ENCODE results near the gene IRF9.

Gene IRF9

DNA sequence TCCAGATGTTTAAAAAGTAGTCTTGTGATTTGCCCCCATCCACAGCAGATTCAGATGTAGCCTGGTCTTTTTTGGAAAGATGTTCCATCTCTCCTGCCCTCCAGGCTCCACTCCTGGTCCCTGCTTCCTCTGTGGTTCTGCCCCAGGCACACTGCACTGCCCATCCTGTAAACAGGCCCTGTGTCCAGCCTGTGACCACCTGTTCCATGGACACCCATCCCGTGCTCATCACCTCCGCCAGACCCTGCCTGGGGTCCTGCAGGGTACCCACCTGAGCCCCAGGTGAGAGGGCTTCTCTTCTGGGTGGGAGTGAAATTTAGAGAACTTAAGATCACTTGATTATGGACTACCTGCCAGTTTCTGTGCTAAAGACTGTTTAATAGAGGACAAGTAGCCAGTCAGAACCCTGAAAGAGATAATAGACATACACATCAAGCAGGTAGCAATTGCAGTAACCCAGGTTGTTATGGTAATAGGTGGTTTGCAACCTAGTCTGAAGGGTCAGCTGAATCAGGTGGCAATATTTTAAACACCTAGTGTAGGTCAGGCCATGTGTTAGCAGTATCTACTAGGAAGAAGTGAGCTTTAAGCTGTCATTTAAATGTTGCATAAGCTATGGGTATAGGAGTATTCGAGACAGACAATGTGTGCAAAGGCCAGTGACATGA, 11.6 kb upstream of the IRF9 start:
- DNase-seq: no peak

DNA sequence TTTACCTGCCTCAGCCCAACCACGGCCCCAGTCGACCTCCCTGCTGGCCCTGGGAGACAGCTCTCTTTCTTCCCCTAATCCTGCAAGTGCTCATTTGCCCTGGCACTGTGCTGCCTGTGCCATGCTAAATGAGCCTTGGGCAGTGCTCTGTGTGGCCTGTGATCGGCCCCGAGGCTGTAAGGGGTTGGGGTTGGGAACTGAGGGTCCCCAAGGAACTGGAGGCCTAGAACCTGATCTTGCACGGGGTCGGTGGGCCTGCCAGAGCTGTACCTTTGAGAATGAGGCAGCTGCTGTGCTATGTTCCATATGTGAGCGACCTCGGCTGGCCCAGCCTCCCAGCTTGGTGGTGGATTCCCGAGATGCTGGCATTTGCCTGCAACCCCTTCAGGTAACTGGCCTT, 11.0 kb upstream of the IRF9 start:
- no peak for DNase-seq

DNA sequence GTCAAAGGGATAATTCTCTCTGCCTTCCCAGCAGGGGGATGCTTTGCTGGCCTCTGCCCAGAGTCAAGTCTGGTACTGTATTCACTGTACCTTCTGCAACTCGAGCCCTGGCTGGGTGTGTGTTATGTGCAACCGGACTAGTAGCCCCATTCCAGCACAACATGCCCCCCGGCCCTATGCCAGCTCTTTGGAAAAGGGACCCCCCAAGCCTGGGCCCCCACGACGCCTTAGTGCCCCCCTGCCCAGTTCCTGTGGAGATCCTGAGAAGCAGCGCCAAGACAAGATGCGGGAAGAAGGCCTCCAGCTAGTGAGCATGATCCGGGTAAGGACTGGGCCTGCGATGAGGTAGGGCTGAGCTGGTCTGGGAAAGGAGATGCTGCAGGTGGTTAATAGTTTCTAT, 10.5 kb upstream of the IRF9 start:
- DNase-seq: no peak

DNA sequence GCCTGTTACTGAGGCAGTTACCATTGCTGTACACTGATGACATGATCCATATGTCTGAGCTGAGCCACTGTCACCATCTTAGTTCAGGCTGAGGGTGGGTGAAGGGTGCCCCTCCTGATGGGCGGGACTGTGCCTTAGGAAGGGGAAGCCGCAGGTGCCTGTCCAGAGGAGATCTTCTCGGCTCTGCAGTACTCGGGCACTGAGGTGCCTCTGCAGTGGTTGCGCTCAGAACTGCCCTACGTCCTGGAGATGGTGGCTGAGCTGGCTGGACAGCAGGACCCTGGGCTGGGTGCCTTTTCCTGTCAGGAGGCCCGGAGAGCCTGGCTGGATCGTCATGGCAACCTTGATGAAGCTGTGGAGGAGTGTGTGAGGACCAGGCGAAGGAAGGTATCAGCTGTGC, 10.1 kb upstream of the IRF9 start:
- DNase-seq: no peak

DNA sequence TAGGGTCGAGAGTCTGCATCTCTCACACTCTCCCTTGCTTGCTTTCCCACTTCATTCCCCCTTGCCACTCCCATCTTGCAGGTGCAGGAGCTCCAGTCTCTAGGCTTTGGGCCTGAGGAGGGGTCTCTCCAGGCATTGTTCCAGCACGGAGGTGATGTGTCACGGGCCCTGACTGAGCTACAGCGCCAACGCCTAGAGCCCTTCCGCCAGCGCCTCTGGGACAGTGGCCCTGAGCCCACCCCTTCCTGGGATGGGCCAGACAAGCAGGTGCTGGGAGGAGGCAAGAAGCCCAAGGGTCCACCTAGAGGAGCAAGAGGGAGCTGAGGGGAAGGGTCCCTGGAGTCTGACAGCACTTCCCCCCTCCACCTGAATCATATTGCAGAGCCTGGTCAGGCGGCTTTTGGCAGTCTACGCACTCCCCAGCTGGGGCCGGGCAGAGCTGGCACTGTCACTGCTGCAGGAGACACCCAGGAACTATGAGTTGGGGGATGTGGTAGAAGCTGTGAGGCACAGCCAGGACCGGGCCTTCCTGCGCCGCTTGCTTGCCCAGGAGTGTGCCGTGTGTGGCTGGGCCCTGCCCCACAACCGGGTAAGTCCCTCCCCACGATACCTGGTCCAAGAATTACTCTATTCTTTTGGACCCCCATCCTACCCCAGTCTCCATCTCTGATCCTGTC, 9.5 kb upstream of the IRF9 start:
- no peak for DNase-seq

DNA sequence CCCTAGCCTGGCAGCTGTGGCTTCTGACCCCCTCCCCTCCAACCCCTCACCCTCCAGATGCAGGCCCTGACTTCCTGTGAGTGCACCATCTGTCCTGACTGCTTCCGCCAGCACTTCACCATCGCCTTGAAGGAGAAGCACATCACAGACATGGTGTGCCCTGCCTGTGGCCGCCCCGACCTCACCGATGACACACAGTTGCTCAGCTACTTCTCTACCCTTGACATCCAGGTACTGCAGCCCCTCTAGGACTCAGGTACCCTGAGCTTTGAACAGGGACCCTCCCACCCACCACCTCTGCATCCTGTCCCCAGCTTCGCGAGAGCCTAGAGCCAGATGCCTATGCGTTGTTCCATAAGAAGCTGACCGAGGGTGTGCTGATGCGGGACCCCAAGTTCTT, 6.0 kb upstream of the IRF9 start:
- no peak for DNase-seq

DNA sequence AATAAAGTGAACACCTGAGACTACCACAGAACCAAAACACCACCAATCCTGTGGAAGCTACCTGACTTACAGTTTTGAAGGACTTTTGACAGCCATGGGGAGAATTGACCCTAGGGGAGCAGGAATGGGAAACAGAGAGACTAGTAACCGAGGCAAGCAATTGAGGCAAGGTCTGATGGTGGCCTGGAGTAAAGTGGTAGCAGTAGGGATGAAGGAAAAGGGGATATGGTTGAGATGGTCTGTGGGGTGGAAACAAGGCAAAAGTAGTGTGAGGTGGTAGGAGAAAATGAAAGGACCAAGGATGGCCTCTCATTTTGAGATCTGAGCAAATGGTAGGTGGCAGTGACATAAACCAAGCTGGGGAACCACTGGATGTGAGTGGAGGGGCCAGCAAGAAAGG, 4.2 kb upstream of the IRF9 start:
- no peak for DNase-seq

DNA sequence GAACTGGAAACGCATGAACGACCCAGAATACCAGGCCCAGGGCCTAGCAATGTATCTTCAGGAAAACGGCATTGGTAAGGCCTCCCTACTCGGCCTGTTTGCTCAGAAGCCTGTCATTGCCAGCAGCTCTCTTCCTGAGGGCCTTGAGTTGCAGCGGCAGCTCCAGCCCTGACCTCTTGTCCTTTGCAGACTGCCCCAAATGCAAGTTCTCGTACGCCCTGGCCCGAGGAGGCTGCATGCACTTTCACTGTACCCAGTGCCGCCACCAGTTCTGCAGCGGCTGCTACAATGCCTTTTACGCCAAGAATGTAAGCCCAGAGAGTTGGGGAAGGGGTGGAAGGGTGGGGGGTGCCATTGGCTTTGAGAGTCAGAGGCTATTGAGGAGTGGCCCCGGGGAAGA, 3.7 kb upstream of the IRF9 start:
- DNase-seq: no peak

DNA sequence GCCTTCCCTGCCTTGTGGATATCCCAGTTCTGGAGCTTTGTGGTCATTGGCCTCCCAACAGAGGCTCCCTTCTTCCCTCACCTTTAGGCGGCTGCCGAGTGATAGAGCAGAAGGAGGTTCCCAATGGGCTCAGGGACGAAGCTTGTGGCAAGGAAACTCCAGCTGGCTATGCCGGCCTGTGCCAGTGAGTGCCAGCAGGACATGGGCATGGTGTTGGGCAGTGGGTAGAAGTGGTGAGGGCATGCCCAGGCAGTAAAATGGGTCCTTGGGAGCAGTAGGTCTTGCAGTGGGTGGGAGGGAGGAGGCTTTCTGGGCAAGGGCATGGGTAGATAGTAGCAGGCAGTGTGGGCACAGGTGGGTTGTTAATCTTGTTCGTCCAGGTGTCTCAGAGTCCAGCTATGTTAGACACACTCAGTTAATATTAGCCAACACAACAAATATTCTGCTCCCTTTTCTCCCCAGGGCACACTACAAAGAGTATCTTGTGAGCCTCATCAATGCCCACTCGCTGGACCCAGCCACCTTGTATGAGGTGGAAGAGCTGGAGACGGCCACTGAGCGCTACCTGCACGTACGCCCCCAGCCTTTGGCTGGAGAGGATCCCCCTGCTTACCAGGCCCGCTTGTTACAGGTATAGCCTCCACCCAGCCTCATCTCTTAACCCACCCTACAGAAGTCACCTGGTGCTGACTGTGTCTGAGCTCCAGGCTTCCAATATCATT, 1.1 kb upstream of the IRF9 start:
- DNase-seq: no peak

DNA sequence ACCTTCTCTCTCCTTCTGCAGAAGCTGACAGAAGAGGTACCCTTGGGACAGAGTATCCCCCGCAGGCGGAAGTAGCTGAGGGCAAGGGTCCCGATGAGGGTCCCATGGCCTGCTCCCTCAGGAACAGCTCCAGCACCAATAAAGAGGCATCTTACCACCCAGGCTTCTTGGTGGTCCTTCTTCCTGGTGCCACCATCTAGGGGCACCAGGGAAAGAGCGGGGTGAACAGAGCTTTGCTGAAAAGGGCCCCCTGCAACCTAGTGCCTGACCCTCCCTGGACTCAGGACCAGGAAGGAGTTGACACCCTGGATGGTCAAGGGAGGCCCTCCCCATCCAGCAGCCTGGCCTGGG, 591 bp upstream of the IRF9 start:
- DNase-seq: no peak

DNA sequence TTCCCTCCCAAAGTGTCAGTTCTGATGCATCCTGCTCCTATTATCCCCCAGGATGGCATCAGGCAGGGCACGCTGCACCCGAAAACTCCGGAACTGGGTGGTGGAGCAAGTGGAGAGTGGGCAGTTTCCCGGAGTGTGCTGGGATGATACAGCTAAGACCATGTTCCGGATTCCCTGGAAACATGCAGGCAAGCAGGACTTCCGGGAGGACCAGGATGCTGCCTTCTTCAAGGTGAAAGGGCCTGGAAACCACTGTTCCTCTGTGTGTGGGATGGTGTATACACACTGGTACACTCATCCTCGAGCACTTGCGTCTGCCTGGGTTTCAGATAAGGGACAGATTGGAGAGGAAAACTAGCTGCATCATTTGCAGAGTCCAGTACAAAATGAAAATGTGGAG, 1.0 kb downstream of the IRF9 start:
- no peak for DNase-seq

DNA sequence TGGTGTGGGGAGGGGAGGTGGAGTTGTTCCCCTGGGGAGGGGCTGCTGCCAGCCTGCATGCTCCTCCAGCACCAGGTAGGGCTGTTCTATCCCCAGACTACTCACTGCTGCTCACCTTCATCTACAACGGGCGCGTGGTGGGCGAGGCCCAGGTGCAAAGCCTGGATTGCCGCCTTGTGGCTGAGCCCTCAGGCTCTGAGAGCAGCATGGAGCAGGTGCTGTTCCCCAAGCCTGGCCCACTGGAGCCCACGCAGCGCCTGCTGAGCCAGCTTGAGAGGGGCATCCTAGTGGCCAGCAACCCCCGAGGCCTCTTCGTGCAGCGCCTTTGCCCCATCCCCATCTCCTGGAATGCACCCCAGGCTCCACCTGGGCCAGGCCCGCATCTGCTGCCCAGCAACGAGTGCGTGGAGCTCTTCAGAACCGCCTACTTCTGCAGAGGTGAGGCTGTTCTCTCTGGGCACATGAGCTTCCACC, 3.5 kb downstream of the IRF9 start:
- no peak for DNase-seq

DNA sequence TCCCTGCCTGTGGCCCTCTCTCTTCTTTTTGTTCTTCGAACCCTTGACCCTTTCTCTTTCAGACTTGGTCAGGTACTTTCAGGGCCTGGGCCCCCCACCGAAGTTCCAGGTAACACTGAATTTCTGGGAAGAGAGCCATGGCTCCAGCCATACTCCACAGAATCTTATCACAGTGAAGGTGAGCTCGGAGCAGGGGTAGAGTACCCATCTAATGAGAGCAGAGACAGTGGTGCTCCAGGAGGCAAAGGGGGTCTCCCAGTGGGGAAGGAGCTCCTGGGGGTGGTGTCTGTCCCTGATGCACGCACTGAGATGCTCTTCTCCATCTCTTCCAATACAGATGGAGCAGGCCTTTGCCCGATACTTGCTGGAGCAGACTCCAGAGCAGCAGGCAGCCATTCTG, 4.7 kb downstream of the IRF9 start:
- no peak for DNase-seq

DNA sequence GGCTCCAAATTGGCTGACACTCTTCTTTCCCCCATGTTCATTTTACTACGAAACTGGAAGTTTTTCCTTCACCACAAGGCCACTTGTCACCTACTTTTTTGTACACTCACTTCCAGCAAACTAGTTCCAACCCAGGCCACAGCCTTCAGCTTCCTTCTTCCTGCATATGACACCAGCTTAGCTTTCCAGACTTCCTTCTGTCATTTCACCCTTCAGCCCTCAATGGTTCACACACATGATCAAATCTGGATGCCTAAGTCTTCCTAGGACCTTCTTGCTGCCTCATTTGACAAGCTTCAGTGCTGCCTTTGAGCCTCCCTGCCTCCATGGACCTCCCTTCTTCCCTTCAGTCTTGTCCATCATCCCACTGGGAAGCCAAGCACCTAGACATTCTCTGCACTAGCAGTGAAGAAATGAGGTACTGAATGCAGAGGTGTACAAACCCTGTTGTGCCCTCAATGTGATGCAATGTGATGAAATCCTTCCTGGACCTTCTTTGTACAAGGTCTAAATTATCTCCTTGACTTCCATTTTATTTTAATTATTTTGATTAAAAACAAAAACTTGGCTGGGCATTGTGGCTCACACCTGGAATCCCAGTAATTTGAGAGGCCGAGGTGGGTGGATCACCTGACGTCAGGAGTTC, 6.5 kb downstream of the IRF9 start:
- no peak for DNase-seq

DNA sequence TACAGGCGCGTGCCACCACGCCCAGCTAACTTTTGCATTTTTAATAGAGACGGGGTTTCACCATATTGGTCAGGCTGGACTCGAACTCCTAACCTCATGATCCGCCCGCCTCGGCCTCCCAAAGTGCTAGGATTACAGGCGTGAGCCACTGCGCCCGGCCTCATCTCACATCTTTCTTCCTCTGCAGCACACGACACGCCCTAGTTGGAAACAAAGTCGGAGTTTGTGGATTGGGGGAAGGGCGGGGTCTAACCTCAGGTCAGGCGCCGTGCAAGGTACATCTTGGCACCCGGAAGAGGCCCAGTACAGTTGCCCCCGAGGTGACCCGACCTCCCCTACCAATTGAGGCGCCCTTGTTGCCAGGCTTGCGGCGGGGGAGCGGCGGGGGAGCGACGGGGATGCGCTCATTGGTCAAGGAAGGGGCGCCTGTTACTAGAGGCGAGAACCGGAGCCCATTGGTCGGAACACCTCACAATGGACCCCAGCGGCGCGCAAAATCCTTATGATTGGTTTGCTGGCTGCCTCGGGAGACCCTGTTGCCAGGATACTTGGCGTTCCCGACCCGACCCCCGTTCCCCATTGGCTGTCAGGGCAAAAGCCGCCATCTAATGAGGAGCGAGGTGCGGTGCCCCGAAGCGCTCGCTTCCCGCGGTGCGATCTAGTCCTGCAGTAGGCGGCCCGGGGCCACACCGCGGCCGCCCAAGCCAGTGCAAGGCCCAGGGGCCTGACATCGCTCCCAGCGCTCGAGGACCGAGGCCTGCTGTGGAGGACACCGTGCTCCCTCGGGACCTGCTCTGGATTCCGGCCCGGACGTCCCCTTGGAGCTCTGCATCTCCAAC, 10.6 kb downstream of the IRF9 start, which contains the start of gene REC8:
Gene REC8, plus strand, starts transcription at position 659 of the 839 bp plus-strand sequence. CDS start 473 bp downstream, outside the sequence.
- DNase-seq: peak; percentile 99

DNA sequence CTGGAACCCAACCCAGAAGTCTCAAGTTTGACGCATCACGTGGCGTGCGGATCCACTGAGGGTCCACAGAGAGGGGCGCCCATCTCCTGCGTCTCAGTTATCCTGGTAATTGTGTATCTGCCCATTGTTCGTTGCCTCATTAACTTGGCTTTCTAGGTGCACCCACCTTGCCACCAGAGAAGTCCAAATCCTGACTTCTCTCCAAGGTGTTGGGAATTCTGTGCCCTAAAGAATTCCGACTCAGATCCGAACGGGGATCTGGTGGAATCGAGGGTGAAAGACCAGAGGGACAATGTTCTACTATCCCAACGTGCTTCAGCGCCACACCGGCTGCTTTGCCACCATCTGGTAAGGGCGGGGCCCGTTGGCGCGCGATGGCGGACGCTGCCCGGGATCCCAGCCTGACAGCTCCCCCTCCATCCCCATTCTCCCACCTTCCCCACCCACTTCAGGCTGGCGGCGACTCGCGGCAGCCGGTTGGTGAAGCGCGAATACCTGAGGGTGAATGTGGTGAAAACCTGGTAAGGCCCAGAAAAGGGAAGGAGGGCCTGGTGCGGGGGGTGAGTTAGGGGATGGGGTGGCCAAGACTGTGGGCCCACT, 11.3 kb downstream of the IRF9 start:
- peak; percentile 40 for DNase-seq

DNA sequence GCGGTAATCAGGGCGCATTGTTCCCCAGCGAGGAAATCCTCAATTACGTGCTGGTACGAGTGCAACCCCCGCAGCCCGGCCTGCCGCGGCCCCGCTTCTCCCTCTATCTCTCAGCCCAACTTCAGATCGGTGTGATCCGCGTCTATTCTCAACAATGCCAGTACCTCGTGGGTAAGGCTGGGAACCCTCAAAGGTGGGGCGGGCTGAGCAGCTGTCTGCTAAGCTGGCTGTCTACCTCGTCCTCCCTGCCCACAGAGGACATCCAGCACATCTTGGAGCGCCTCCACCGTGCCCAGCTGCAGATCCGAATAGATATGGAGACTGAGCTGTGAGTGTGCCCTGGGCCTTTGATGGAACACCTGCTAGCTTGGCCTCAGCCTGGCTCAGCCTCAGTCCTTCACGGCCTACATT, 11.8 kb downstream of the IRF9 start:
- DNase-seq: peak; percentile 29

DNA sequence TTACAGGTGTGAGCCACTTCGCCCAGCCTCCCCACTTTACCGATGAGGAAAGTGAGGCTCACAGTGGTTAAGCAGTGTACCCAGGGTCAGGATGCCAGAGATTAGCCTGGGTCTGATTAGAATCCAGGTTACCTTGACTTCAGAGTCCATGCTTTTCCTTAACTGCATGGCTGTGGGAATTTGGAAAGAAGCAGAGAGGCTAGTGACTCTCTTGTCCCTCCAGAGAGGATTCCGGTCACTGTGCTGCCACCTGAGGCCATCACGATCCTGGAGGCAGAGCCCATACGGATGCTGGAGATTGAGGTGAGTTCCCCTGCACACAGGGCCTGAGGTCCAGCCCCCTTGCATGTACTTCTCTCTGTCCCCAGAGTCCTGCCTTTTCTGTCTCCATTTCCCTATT, 15.5 kb downstream of the IRF9 start:
- DNase-seq: no peak

DNA sequence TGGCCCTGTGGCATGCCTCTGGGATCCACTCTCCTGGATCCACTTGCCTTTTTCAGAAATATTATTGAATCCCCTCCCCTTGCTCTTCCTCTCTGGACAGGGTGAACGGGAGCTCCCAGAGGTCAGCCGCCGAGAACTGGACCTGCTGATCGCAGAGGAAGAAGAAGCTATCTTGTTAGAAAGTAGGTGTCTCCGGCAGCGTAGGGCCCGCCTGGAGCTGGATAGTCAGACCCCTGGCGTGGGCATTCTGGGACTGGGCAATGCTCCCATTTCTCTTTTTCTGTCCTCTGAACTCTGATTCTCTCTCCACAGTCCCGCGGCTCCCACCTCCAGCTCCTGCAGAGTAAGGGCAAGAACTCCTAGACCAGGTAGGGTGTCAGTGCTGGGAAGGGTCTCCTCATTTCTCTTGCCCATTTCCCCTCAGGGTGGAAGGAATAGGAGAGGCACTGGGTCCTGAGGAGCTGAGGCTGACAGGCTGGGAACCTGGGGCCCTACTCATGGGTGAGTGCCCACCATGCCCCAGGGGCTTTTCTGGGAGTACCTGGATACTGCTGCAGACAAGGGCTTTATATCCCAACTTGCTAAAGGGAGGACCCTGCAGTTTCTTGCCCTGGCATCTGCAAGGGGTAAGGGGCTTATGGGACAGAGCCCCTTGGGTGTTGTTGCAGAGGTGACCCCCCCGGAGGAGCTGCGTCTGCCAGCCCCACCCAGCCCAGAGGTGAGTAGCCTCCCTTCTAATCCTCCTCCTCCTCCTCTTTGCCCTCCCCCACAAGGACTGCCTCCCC, 16.2 kb downstream of the IRF9 start:
- no peak for DNase-seq

DNA sequence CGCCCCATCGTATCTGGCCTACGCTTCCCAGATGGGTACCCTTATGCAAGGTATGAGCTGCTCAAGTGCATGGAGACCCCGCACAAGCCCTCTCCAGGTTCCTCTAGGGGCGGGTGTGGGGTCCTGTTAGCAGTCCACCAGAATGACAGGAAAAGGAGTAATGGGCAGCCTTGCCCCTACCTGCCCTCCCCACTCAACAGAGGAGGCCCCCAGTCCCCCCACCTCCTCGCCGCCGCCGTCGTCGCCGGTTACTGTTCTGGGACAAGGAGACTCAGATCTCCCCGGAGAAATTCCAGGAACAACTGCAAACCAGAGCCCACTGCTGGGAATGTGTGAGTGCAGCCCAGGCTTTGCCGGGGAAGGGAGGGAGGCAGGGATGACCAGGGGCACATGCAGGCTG, 16.8 kb downstream of the IRF9 start:
- no peak for DNase-seq

DNA sequence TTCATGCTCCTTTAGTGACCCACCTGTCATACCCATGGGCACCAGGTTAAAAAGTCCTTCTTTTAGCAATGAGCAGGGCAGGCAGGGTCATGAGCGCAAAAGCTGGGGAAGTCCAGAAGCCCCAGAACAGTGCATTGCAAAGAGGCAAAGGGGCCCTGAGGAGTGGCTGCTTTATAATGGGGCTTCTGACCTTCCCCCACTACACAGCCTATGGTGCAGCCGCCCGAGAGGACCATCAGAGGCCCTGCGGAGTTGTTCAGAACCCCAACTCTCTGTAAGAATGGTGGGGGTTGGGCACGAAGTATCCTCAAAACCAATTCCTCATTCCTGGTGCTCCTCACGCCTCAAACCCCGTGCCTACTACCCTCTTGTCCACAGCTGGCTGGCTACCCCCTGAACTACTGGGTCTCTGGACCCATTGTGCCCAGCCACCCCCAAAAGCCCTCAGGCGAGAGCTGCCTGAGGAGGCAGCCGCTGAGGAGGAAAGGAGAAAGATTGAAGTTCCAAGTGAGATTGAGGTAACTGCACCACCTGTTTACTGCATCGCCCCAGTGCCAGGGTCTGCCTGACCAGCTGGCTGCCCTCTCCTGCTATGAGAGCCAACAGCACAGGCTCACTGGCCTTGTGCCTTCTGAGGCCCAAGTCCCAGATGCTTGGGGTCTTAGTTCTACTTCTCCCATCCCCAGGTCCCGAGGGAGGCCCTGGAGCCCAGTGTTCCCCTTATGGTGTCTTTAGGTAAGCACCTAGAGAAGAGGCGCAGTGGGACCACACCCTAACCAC, 17.5 kb downstream of the IRF9 start:
- no peak for DNase-seq

Measured in hematopoietic multipotent progenitor cell treated with erythropoietin and hydrocortisone succinate and interleukin-3 and kit ligand, for 4 days (in vitro differentiated cells).